Kidney epithelial cell (primary cell): ENCODE measurements around the gene SLC9A3. TPM values are rescaled to one million over a fixed set of nuclear protein-coding genes. Genes with fewer than 3 reads are reported as not detected.

Experiments
- DNase-seq: peaks from one replicate; pipeline ENCODE4 v3.0.0-alpha.2; 2010; ENCODE audit warnings: low read depth
- H3K27me3 ChIP-seq: 2 replicates; pipeline ENCODE4 v1.6.0; 2011; ENCODE audit warnings: low read length; ENCODE audit not compliant: control insufficient read depth, insufficient read depth
- H3K36me3 ChIP-seq: 2 replicates; pipeline ENCODE4 v1.5.1; 2011; ENCODE audit warnings: low read length; ENCODE audit not compliant: control insufficient read depth, insufficient read depth
- H3K4me3 ChIP-seq: 2 replicates; pipeline ENCODE4 v1.5.1; 2011; ENCODE audit warnings: low read depth, mild to moderate bottlenecking, control low read depth, low read length
- CTCF ChIP-seq: IDR thresholded peaks from 2 replicates; pipeline ENCODE4 v1.5.1; 2011; ENCODE audit warnings: mild to moderate bottlenecking, moderate library complexity, low read length, control low read depth, inconsistent platforms; ENCODE audit not compliant: insufficient read depth, poor library complexity, severe bottlenecking
- total RNA-seq: library from RNA; depleted of rRNA; stranded (reverse); fragments of >200 nt; gene quantifications from 2 replicates; pipeline ENCODE4 v1.2.3, GENCODE V29; 2015

The SLC9A3 gene
- total RNA-seq, 1 donor from 2014 or later: 3.6 TPM

DNA sequence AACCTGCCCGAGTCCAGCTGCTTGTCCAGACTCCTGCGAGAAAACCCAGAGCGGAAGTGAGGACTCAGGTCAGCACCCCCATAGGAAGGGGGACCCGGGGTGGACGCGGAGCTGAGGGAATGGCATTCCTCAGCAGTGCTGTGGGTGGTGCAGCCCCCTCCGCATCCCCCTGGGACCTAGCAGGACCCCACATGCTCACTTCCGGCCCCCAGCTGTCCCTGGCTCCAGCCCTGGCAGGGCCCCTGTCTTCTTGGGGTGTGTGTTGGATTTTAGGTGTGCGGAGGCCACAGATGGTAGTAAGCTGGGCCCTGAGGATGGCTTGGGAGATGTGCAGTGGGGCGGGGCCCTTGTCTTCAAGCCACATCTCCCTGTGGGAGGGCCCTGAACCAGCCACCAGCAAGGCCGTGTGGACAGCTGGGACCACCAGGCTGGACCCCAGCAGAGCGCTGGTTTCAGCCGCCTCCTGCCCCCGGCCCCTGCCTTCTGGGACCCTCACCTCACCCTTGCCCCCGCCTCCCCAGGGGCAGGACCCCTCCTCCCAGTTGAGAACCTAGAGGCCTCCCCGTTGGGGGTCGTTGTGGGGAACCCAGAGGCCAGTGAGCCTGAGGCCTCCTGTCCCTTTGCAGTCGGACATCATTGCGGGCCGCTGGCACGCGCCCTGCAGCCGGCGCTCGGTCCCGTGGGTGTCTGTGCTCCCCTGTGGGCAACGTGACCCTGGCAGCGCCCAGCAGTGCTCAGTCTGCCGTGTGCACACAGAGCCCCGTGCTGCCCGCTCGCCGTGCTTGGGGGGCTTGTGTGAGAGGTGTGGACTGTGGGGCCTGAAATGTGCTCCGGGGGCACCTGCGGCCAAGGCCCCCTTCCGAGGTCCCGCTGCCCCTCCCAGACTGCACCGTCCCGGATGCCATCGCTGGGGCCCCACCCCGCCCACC is 10.8 kb upstream of the SLC9A3 start:
- no peak for DNase-seq
- Histone ChIP-seq H3K4me3 (no peak overlapping the region), H3K36me3 (no peaks in the 10 kb centered on the region), H3K27me3 (peaks cover 66% of the 10 kb centered on the region)
- TF ChIP-seq CTCF: no peak

DNA sequence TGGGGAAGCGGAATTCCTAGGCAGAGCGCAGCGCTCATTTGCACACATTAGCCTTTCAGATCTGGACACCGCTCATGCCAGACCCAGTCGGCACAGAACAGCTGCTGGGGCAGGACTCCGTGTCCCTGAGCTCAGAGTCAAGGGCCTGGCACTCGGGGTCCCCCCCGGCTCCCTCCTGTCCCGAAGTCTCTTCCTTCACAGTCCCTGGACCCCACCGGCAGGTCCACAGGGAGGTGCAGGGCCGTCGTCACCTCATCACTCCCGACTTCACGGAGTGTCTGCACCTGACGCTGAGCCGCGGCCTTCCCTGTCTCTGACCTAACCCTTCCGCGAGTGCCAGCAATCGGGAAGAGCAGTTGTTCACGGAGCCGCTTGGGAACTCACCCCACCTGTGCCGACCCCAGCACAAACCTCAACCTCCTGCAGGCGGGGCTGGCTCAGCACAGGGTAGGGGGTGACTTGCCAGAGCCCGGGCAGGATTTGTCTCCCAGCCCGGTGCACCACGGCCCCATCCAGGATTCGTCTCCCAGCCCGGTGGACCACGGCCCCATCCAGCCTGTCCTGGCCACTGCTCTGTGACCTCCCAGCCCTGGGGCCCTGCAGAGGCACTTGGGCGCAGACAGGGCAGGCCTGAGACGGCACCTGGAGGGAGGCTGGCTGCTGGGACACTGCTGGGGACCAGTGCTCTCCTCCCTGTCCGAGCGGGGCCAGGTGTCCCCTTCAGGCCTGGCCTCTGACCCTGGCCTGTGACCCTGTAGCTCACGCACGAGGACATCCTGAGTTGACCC is 9.9 kb upstream of the SLC9A3 start:
- H3K4me3 ChIP-seq: no peak overlapping the region
- H3K36me3 ChIP-seq: no peaks in the 10 kb centered on the region
- TF ChIP-seq CTCF: no peak
- DNase-seq: no peak
- peaks cover 64% of the 10 kb centered on the region for H3K27me3 ChIP-seq

DNA sequence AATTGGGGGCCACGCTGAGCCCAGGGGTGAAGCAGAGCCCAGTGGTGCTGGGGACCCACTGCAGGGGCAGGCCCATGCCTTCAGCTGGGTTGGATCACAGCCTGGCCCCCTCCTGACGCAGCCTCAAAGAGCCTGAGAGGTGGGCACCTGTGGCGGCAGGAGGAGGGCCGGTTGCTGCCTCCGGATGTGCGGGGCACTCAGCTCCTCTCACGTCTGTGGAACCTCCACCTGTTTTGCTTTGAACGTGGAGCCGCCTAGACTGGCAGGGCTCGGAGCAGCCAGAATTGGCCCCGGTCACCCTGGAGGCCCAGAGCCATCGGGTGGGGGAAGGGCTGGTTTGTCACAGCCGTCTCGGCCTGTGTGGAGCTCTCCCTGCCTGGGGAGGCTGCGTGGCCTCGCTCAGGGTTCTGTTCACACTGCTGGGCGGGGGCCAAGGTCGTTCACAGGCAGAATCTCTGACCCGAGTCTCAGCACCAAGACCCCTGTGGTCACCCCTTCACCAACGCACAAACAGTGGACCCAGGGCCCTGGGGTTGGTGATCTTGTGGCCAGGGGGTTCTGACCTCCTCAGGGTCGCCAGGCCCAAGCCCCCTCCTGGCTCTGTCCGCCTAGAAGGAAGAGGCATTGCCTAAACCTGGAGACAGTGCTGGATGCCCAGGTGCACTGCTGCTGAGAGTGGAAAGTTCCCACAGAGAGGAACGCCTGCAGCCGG is 9.2 kb upstream of the SLC9A3 start:
- Histone ChIP-seq H3K36me3 (no peaks in the 10 kb centered on the region), H3K27me3 (peaks cover 63% of the 10 kb centered on the region)

GRCh38 chr5:532521-533242 is 8.4 kb upstream of the SLC9A3 start:
- no peak overlapping the region for H3K4me3 ChIP-seq
- no peak for TF ChIP-seq CTCF
- peaks cover 66% of the 10 kb centered on the region for H3K27me3 ChIP-seq
- no peak for DNase-seq
- no peaks in the 10 kb centered on the region for H3K36me3 ChIP-seq

More for the DNA sequence above, 9.2 kb upstream of the SLC9A3 start:
- no peak for TF ChIP-seq CTCF
- no peak overlapping the region for H3K4me3 ChIP-seq
- no peak for DNase-seq

DNA sequence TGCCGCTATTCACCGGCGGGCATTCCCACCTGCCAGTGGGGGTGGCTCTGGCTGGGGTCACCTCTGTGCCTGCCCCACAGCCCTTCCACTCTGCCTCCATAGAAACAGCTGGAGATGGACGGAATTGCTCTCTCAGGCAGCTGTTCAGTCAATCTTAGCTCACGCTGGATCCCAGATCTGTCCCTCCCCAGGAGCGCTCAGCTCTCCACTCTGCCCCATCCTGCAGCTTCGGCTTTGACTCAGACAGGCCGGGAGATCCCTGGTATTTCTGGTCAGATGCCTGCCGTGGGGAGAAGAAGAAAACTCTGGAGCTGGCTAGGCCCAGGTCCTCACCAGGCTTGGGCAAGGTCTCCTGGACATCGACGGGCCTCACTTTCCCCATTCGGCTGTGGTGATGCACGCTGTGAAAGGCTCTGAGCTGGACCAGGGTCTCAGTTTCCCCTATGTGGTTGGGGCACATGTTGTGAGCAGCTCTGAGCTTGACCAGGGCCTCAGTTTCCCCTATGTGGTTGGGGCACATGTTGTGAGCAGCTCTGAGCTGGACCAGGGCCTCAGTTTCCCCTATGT is 7.6 kb upstream of the SLC9A3 start:
- Histone ChIP-seq H3K4me3 (no peak overlapping the region), H3K27me3 (peaks cover 71% of the 10 kb centered on the region), H3K36me3 (no peaks in the 10 kb centered on the region)
- no peak for DNase-seq
- no peak for TF ChIP-seq CTCF
